Astrocyte (in vitro differentiated cells and primary cell): ENCODE measurements around the gene ANKH.

Experiments
- CTCF ChIP-seq: IDR thresholded peaks from 2 replicates; pipeline ENCODE4 v1.5.1; 2011; ENCODE audit warnings: low read depth, mild to moderate bottlenecking, inconsistent platforms, low read length, moderate library complexity; ENCODE audit not compliant: insufficient read depth
- EZH2 ChIP-seq: IDR thresholded peaks from 2 replicates; pipeline ENCODE4 v1.6.1; 2012; ENCODE audit warnings: mild to moderate bottlenecking, low read length, inconsistent platforms; ENCODE audit not compliant: insufficient read depth

- no peak for TF ChIP-seq CTCF
- TF ChIP-seq EZH2 = no peak
Measured at GRCh38 chr5:14756478-14756877, 115.1 kb downstream of the ANKH start.
